BJ (cell line): ENCODE results near the gene KIF16B. TPM values are rescaled to one million over a fixed set of nuclear protein-coding genes. Genes with fewer than 3 reads are reported as not detected.

Experiments
- CTCF ChIA-PET: fragments of 350-600 bp; formaldehyde crosslinking; extraction: SDS; loops from one replicate; lab custom pipeline; 2021; ENCODE audit warnings: antibody characterized with exemption, inconsistent platforms; lab: Yijun Ruan, JAX
- POLR2A ChIA-PET: fragments of 300-600 bp; sonication (Branson Sonifier 250); formaldehyde crosslinking; extraction: SDS; loops from one replicate; lab custom pipeline; 2021; ENCODE audit warnings: antibody characterized with exemption; lab: Charles Lee
- DNase-seq: peaks from one replicate; pipeline ENCODE4 v3.0.0-alpha.2; 2011; ENCODE audit warnings: low read depth
- H3K27me3 ChIP-seq: 2 replicates; pipeline ENCODE4 v1.6.0; 2011; ENCODE audit warnings: low read length; ENCODE audit not compliant: control insufficient read depth, insufficient read depth
- H3K36me3 ChIP-seq: 2 replicates; pipeline ENCODE4 v1.5.1; 2011; ENCODE audit warnings: low read length; ENCODE audit not compliant: control insufficient read depth, insufficient read depth
- H3K4me3 ChIP-seq: 2 replicates; pipeline ENCODE4 v1.5.1; 2011; ENCODE audit warnings: low read depth, mild to moderate bottlenecking, control low read depth, low read length
- polyA plus RNA-seq: library from polyadenylated mRNA; depleted of rRNA; stranded (reverse); fragments of >200 nt; gene quantifications from 2 replicates; pipeline ENCODE4 v1.2.3, GENCODE V29; 2011
- TF ChIP-seq, protein P1 (sequence below): IDR thresholded peaks from 2 replicates; pipeline ENCODE4 v1.5.1; 2011; ENCODE audit warnings: low read depth, mild to moderate bottlenecking, control low read depth, inconsistent platforms, low read length, moderate library complexity; ENCODE audit not compliant: insufficient read depth

KIF16B gene
- polyA plus RNA-seq, 1 experiment = 3.2 TPM

DNA sequence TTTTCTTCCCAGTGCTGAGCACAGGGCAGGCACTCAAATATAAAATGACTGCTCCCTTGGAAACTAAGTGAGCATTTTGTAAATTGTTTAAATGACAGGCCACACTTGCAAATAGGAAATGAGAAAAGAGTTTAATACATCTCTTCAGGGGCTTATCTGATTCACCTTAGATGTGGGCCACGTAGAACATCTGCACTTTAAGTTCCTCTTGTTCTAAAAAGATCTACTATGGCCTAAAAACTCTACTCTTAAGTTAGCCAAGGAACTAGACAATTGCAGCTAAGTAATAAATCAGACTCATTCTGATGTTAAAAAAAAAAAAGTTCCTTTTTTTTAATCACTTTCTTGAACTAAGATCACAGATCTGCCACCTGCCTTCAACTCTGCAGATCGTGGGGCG, 126.3 kb downstream of the KIF16B start:
- Histone ChIP-seq H3K36me3 (no peaks in the 10 kb centered on the region), H3K4me3 (no peak overlapping the region), H3K27me3 (no peaks in the 10 kb centered on the region)
- DNase-seq = no peak
- POLR2A ChIA-PET = no interaction called here
- CTCF ChIA-PET = interaction anchor here (1.4 kb wide), 1 partner anchor 14 kb away, joined by 3 read pairs; no protein-coding TSS in a partner anchor
- TF ChIP-seq, protein P1, sequence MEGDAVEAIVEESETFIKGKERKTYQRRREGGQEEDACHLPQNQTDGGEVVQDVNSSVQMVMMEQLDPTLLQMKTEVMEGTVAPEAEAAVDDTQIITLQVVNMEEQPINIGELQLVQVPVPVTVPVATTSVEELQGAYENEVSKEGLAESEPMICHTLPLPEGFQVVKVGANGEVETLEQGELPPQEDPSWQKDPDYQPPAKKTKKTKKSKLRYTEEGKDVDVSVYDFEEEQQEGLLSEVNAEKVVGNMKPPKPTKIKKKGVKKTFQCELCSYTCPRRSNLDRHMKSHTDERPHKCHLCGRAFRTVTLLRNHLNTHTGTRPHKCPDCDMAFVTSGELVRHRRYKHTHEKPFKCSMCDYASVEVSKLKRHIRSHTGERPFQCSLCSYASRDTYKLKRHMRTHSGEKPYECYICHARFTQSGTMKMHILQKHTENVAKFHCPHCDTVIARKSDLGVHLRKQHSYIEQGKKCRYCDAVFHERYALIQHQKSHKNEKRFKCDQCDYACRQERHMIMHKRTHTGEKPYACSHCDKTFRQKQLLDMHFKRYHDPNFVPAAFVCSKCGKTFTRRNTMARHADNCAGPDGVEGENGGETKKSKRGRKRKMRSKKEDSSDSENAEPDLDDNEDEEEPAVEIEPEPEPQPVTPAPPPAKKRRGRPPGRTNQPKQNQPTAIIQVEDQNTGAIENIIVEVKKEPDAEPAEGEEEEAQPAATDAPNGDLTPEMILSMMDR = no peak

DNA sequence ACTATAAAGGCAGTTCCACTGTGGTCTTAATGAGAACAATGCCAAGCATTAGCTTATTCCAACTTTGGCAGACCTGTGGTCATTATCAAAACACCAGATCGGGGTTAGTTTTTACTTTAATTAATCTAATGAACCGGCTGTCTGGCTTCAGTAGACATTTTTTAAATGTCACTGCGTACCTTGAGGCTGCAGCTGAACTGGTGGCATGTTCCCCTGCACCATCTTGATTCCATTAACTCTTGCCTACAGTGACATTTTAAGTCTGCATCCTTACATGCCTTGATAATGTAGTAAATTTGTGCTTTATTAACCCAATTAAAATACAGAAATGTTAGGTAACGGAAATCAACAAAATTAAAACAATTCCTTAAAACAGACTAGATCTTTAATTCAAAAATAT, 127.0 kb downstream of the KIF16B start:
- H3K36me3 ChIP-seq = no peaks in the 10 kb centered on the region
- no peak overlapping the region for H3K4me3 ChIP-seq
- TF ChIP-seq, protein P1 = no peak
- no peaks in the 10 kb centered on the region for H3K27me3 ChIP-seq
- no peak for DNase-seq
- POLR2A ChIA-PET = no interaction called here
- CTCF ChIA-PET = no interaction called here

DNA sequence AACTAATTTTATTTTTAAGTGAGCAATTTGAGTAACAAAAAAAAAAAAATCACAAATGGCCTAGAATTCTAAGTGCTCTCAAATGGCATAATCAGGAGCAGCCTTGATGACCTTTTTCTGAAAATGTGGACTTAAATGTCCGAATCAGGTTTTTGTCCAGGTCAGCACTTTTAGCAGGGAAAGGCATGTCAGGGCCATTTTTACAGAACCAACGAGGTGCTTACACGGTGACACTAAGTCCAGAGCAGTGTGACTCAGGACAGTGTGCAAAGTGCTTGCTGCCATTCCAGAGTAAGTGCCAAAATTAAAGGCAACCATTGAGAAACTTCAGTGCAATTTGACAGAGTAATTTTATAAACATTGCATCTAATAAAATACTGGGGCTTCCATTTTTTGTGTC, 127.8 kb downstream of the KIF16B start:
- no peak overlapping the region for H3K4me3 ChIP-seq
- TF ChIP-seq, protein P1 = no peak
- H3K27me3 ChIP-seq = no peaks in the 10 kb centered on the region
- no peak for DNase-seq
- POLR2A ChIA-PET = no interaction called here
- no peaks in the 10 kb centered on the region for H3K36me3 ChIP-seq
- CTCF ChIA-PET = no interaction called here

DNA sequence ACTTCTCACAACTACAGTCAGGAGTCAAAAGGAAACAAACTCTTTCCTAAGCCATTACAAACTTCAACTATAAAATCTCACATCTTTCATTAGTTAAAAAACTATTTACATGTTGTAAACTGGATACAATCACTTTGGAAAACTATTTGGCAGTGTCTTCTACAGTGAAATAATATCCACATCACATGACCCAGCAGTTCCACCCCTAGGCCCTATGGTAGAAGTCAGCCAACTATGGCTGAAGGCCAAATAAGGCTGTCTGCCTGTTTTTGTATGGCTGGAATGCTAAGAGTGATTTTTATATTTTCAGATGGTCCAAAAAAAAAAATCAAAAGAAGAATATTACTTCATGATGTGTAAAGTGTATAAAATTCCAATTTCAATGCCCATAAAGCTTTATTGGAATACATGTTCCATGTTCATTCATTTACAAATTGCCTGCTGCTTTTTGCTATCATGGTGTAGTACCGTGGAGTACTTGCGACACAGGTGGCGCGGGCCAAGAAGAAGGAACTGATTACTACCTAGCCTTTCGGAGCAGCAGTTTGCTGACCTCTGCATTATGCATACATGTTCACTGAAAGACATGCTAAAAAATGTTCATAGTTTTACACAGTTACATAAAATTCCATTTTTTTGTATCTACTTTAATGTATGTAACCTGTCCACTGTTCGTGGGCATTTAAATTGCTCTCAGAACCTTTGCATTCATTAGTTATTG, 129.0 kb downstream of the KIF16B start:
- no peaks in the 10 kb centered on the region for H3K36me3 ChIP-seq
- TF ChIP-seq, protein P1 = no peak
- no peak overlapping the region for H3K4me3 ChIP-seq
- ChIA-PET POLR2A (no interaction called here), CTCF (interaction anchor here (0.7 kb wide), 1 partner anchor 954 kb away, joined by 3 read pairs; no protein-coding TSS in a partner anchor)
- H3K27me3 ChIP-seq = no peaks in the 10 kb centered on the region
- peak; percentile 63 for DNase-seq

DNA sequence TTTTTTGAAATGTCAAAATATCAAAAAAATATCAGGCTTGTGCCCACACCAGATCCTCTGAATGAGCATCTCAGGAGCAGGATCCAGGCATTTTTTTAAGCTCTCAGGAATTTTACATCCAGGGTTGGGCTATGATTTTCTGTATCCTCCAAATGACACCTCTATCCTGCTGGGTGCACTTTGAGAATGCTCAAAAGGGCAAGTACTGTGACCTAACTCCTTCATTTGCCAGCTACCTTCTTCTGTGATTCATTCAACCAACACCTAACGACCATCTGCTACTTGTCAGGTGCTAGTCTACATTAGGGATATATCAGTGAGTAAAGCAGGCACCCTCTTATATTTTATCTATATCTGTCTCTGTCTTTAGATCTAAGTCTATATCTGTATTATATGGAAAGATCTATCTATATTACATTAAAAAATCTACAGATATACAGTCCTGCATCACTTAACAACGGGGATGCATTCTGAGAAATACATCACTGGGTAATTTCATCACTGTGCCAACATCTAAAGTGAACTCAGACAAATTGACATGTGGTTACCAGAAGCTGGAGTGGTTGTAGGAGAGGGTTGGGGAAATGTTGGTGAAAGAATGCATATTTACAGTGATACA, 131.6 kb downstream of the KIF16B start:
- no peak for DNase-seq
- H3K27me3 ChIP-seq = no peaks in the 10 kb centered on the region
- no peaks in the 10 kb centered on the region for H3K36me3 ChIP-seq
- H3K4me3 ChIP-seq = no peak overlapping the region
- TF ChIP-seq, protein P1 = no peak
- ChIA-PET CTCF (no interaction called here), POLR2A (no interaction called here)
